NCI-H2171 treated with DMSO at 0.1 percent for 48 hours (cell line): ENCODE measurements around the gene PCYT2.
"Not testable (repeated sequence)": the region's sequence is repeated elsewhere in the genome, so short reads cannot be mapped to it uniquely, and the experiment has no call there.

Experiments
- DNase-seq: peaks from one replicate; lab custom pipeline; 2025; lab: John Stamatoyannopoulos, UW

PCYT2 gene

DNA sequence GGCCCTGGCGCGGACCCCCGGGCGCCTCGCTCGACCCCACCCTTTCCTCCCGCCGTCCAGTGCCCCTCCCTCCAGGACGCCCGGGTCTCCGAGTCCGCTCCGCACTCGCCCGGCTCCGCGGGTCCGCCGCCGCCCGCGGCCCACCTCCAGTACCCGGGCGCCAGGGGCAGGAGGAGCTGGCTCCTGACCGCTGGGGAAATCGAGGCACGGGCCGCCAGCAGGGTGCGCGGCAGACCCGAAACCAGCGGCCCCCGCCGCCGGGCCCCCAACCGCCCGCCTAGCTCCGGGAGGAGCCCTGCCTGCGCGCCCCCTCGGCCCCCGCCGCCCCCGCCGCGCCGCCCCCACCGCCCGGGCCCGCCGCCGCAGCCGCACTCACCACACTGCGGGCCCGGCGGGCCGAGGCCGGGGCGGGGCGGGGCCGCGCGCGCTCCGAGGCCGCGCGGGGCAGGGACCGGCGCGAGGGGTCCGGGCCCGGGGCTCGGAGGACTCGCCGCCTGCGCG lies 16.0 kb upstream of the PCYT2 start:
- no peak for DNase-seq

- DNase-seq: no peak
These were observed 15.4 kb upstream of the PCYT2 start for GRCh38 chr17:81926451-81927151.

DNA sequence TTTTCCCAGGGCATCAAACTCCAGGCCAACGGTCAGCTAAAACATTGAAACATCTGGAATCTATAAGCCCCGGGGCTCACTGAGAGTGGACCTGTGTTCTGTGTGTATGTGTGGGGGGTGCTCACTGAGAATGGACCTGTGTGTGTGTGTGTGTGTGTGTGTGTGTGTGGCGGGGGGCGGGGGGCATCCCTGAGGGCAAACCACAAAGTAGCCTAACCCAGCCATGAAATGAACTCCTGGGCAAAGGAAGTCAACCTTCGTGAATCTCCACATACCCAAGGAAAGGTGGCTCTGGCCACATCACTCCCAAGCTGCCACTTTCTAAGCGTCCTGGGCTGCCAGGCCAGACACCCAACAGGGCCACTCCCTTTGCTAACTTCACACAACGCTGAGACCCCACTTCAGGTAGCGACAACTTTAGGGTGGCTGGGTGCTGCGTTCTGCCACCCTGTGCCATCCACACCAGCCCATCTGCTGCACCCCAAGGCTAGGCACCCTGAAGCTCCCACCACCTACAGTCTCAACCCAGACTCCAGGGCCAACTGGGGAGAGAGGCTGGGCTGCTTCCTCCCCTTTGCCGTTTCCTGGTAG lies 14.8 kb upstream of the PCYT2 start:
- no peak for DNase-seq

DNA sequence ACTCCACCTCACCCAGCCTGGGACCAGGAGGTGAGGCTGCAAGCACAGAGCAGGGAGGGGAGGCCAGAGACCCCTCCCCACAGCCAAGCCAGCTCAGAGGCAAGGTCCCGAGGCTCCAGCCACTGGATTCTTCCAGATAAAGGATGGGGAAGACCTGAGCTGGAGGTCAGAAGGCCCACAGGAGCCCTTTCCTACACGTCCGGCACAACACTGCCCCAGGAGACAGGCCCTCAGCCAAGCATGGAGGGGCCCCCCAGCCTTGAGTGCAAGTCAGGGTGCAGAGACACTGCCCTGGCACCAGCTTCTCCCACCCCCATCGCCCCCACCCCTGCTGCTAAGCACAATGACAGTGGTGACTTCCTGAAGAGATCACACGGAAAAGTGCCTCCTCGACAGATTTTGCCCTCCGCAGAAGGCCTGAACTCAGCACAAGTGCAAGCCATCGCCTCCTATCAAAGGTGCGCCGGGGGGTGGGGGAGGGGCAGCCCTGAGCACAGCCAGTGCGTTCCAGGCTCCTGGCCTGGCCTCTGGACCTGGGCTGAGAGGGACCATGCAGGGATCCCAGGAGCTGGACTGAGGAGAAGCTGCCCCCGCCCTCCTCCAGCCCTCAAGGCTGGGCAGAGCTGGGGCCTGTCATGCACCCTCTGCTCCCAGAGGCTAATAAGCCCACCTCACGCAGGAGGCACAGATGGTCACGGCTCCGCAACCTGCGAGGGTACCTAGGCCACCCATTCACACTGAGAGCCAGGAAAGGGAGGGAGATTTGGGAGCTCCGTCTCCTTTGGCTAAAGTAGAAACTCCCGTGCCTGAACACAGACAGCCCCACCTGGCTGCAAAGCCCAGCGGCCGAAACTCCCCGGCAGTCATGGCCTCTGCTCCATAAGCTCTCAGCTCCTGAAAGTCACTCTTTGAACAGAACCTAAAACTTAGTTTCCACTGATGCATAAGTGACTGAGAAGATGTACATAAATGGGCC lies 13.6 kb upstream of the PCYT2 start:
- DNase-seq: no peak

- no peak for DNase-seq
These were observed 12.4 kb upstream of the PCYT2 start for GRCh38 chr17:81923302-81924260.

- no peak for DNase-seq
These were observed 11.5 kb upstream of the PCYT2 start for GRCh38 chr17:81922566-81923301.

DNA sequence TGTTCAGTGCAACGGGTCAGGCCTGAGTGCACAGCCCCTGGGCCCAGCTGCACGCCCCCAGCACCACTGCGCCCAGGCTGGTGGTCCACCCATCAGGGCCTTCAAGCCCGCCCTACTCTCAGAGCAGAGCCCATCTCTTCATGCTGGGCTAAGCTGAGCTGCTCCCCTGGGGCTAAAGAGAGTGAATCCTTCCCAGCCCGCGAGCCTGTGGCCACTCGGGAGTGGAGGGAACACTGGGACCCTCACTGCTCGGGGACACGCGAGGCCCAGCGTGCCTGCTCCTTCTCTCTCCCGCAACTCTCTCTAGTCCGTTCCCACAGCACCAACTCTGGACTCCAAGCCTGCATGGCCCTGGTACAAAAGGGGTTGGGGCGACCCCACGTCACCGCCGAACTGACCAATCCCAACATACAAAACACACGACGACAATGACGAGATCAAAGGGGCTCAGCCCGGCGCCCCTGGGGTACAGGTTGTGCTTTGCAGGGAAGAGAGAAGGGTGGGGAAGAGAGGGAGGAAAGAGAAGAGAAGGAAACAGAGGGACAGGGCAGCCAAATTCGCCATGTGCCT lies 10.9 kb upstream of the PCYT2 start:
- no peak for DNase-seq

DNA sequence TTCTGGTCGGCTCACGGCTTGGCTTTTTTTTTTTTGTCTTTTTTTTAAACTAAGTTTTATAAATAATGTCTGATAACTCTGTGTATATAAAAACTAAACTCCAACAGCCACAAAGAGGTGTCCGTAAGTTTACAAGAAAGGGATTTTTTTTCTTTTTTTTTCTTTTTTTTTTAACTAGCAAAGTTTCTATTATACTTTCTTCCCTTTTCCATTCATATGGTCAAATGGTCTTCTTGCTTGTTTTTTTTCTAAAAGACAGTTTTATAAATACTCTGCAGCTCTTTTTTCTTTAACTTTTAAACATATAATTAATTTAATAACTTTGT lies 10.3 kb upstream of the PCYT2 start:
- DNase-seq: no peak

- DNase-seq: no peak
These were observed 9.7 kb upstream of the PCYT2 start for GRCh38 chr17:81920612-81921536.

DNA sequence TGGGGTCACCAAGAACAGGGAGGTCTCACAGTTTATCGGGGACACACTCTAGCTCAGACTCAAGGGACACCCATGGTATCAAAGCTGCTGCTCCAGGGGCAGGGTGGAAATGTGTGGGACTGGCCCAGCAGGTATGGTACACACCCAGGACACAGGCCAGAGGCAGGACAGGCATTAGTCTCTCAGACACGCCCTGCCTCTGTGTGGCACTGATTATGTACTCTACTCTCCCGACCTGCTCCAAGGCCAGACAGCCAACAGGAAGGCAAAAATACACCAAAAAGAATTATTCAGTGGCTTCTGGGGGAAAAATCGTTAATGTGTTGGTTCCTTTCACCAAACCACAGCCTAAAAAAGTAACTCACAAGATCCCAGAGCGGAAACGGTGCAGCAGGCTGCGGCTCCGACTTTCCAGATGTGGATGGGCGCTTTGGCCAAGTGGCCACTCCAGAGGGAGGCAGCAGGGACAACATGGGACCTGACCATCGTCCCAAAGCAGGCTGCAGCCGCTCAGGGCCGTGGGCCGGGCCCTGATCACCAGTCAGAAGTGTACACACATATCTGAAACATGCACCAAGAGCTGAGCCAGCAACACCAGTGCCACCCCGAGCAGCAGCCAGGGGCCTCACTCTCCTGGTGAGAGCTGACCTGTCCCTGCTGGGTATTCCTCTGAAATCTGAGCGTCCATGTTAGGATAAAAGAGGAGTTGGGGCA lies 7.8 kb upstream of the PCYT2 start:
- no peak for DNase-seq

DNA sequence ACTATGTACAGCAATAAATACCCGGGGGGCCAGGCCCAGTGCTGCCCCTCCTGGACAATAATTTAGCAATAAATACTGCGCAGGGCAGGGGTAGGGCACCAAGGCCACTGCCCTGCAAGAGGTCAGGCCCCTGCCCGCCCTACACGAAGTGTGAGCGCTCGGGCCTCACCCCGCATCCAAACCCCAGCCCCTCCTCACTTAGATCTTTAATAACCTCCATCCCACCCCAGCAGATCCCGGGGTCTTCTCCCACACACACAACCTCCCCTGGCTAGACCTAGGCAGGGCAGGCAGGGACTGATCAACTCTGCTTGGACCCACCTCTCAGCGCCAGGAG lies 7.1 kb upstream of the PCYT2 start:
- not testable (repeated sequence) for DNase-seq

DNA sequence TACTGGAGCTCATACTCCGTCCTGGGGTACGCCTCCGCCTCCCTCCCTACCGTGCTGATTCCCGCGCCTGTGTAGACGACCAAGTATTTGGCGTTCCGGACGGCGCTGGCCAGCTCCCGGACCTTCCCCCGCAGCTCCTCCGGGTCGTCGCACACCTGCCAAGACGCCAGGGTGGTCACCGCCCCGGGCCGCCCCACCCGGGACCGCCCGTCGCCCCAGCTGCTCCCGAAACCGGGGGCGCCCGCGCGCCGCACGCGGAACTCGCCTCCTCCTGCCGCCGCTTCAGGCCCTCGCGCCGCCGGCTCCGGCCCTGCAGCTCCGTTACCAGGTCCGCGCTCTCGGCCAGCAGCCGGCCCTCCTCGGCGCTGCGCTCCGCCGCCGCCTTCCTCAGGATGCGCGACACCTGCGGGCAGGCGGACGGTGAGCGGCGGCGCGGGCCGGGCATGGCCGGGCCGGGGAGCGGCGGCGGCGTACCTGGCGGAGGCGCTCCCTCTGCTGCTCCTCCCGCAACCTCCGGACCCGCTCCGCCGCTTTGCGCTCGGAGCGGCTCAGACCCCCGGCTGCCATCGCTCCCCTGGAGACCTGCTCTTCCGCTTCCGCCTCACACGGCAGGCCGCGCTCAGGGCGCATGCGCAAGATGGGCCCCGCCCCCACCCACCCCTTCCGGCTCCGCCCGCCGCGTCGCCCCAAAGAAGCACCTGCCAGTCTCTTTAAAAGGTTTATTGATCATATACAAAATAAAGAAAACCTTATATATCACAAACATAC lies 6.5 kb upstream of the PCYT2 start, which contains the start of gene SIRT7:
TSS of gene SIRT7 (minus strand) at position 612 of the 768 bp plus-strand sequence. CDS start at position 567, 45 bp downstream.
- DNase-seq: peak; percentile 81

DNA sequence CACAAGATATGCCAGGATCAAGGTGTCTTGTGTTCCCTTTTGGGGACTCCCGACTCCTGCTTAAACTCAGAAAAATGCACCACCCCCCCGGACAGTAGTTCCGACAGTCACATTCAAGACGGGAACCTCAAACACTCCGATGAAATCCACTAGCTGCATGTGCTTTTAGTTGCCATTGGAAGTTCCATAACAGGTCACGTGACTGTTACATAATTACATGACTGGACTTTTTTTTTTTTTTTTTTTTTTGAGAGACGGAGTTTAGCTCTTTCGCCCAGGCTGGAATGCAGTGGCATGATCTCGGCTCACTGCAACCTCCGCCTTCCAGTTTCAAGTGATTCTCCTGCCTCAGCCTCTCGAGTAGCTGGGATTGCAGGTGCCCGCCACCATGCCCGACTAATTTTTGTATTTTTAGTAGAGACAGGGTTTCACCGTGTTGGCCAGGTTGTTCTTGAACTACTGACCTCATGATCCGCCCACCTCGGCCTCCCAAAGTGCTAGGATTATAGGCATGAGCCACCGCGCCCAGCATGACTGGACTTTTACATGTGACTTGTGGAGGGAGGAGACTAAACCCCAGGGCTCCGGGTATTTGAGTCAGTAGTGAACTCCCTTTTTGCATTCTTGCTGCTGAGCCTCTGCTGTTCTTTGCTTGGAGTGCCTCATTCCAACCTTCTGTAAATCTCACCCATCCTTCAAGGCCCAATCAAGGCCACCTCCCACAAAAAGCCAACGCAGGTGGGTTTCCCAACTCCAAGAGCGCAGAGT lies 5.2 kb upstream of the PCYT2 start:
- no peak for DNase-seq

DNA sequence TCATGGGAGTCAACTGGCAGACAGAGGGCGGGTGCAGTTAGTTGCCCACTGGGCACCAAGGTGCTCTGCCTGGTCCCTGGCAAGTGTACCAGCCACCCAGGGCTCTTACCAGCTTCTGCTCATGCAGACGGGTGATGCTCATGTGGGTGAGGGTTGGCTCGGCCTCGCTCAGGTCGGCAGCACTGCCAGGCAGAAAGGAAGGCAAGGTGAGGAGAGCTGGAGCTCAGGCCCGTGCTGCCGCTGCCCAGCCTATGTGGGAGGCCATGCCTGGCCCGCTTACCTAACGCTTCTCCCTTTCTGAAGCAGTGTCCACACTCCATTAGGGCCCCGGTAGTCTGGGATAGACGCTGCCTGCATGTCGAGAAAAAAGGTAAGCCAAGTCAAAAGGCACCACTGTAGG lies 4.1 kb upstream of the PCYT2 start:
- no peak for DNase-seq

DNA sequence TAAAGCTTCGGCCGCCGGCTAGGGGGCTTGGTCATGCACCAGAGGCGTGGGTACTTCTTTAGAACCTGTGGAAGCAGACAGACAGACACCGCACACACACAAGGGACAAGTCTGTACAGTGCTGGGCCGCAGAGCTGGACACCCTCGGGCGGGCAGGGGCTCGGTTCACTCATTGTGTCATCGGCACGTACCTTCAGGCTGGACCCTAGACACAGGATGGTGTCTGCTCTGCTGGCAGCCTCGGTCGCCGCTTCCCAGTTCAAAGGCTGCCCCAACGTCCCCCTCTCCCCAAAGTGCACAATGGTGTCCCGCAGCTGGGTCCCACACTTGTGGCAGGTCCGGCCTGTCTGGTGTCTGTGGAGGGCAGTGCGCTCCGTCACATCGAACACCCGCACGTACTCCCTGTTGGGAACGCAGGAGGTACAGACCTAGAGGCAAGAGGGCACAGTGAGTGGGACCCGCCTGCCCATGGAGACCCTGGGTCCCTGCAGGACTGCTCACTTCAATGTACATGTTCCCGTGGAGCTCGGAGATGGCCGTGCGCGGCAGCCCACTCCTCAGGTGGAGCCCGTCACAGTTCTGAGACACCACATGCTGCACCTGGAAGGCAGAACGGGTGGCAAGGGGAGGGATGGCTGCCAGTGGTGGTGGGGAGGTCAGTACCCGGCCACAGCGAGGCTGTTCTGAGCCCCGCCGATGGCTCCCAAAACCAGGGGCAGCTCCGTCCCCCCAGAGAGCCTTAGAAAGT lies 3.1 kb upstream of the PCYT2 start:
- no peak for DNase-seq

DNA sequence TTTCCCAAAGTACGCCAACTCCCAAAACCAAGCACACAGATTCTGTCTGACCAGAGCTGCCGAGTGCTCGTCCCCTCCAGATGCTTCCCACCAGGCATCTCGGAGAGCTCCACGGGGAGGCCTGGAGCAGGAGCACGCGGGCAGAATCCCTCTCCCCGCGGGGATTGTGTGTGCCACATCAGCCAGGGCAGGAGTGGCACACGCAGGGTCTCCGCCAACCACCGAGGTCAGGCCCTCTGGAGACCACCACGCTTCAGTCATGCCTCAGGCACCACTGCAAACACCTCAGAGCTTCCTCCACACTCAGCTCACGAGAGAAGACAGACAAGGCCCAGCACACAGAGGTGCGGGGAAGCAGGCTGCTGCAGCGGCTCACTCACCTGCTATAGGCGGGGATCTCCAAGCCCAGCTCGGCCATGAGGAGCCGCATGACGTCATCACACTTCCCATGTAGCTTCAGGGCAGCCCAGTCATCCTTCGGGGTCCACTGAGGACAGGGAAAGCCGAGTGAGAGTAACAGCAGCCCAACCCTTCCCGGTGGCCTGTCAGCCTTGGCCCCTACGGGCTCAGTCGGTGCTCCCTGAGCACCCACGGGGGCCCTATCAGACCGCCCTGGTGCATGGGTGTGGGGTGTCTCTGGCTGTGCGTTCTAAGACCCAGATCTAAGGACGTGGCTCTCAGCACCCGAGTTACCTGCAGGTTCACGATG lies 2.3 kb upstream of the PCYT2 start:
- no peak for DNase-seq
